Measurements from ENCODE around the gene EAPP.

DNA sequence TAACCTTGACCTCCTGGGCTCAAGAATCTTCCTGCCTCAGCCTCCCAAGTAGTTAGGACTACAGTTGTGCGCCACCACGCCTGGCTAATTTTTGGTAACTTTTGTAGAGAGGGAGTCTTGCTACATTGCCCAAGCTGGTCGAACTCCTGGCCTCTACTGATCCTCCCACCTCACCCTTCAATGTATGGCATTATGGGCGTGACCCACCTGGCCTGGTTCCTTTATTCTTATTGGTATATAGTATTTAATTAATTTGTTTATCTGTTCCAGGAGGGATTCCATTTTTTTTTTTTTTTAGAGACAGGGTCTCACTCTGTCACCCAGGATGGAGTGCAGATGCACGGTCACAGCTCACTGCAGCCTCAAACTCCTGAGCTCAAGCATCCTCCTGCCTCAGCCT, 40.9 kb upstream of the EAPP start:
- TF ChIP-seq, protein P1, sequence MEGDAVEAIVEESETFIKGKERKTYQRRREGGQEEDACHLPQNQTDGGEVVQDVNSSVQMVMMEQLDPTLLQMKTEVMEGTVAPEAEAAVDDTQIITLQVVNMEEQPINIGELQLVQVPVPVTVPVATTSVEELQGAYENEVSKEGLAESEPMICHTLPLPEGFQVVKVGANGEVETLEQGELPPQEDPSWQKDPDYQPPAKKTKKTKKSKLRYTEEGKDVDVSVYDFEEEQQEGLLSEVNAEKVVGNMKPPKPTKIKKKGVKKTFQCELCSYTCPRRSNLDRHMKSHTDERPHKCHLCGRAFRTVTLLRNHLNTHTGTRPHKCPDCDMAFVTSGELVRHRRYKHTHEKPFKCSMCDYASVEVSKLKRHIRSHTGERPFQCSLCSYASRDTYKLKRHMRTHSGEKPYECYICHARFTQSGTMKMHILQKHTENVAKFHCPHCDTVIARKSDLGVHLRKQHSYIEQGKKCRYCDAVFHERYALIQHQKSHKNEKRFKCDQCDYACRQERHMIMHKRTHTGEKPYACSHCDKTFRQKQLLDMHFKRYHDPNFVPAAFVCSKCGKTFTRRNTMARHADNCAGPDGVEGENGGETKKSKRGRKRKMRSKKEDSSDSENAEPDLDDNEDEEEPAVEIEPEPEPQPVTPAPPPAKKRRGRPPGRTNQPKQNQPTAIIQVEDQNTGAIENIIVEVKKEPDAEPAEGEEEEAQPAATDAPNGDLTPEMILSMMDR (tag by site-specific recombination; IDR thresholded peaks at IDR 0.05): no peak
- TF ChIP-seq ZNF132 (tag by site-specific recombination; IDR thresholded peaks at IDR 0.05; ENCODE audit: borderline replicate concordance) (no peak), HOXD13 (CRISPR knock-in tag; IDR thresholded peaks at IDR 0.05; ENCODE audit: borderline replicate concordance) (no peak), ZNF24 (tag by site-specific recombination; IDR thresholded peaks at IDR 0.05) (no peak), ZBTB1 (tag by site-specific recombination; IDR thresholded peaks at IDR 0.05) (no peak), OVOL3 (tag by site-specific recombination; IDR thresholded peaks at IDR 0.05) (no peak), TCF7L2 (IDR thresholded peaks at IDR 0.05; ENCODE audit: borderline replicate concordance, low read depth, low read length) (no peak), ZNF23 (tag by site-specific recombination; IDR thresholded peaks at IDR 0.05; ENCODE audit: borderline replicate concordance) (no peak)
- TF ChIP-seq, protein P2, sequence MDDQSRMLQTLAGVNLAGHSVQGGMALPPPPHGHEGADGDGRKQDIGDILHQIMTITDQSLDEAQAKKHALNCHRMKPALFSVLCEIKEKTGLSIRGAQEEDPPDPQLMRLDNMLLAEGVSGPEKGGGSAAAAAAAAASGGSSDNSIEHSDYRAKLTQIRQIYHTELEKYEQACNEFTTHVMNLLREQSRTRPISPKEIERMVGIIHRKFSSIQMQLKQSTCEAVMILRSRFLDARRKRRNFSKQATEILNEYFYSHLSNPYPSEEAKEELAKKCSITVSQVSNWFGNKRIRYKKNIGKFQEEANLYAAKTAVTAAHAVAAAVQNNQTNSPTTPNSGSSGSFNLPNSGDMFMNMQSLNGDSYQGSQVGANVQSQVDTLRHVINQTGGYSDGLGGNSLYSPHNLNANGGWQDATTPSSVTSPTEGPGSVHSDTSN (CRISPR knock-in tag; IDR thresholded peaks at IDR 0.05): no peak
- TF ChIP-seq, protein P3, sequence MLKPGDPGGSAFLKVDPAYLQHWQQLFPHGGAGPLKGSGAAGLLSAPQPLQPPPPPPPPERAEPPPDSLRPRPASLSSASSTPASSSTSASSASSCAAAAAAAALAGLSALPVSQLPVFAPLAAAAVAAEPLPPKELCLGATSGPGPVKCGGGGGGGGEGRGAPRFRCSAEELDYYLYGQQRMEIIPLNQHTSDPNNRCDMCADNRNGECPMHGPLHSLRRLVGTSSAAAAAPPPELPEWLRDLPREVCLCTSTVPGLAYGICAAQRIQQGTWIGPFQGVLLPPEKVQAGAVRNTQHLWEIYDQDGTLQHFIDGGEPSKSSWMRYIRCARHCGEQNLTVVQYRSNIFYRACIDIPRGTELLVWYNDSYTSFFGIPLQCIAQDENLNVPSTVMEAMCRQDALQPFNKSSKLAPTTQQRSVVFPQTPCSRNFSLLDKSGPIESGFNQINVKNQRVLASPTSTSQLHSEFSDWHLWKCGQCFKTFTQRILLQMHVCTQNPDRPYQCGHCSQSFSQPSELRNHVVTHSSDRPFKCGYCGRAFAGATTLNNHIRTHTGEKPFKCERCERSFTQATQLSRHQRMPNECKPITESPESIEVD (tag by site-specific recombination; IDR thresholded peaks at IDR 0.05): no peak
- TF ChIP-seq, protein P4, sequence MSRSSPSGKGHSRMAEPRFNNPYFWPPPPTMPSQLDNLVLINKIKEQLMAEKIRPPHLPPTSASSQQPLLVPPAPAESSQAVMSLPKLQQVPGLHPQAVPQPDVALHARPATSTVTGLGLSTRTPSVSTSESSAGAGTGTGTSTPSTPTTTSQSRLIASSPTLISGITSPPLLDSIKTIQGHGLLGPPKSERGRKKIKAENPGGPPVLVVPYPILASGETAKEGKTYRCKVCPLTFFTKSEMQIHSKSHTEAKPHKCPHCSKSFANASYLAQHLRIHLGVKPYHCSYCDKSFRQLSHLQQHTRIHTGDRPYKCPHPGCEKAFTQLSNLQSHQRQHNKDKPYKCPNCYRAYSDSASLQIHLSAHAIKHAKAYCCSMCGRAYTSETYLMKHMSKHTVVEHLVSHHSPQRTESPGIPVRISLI (tag by site-specific recombination; IDR thresholded peaks at IDR 0.05): no peak
- TF ChIP-seq, protein P5, sequence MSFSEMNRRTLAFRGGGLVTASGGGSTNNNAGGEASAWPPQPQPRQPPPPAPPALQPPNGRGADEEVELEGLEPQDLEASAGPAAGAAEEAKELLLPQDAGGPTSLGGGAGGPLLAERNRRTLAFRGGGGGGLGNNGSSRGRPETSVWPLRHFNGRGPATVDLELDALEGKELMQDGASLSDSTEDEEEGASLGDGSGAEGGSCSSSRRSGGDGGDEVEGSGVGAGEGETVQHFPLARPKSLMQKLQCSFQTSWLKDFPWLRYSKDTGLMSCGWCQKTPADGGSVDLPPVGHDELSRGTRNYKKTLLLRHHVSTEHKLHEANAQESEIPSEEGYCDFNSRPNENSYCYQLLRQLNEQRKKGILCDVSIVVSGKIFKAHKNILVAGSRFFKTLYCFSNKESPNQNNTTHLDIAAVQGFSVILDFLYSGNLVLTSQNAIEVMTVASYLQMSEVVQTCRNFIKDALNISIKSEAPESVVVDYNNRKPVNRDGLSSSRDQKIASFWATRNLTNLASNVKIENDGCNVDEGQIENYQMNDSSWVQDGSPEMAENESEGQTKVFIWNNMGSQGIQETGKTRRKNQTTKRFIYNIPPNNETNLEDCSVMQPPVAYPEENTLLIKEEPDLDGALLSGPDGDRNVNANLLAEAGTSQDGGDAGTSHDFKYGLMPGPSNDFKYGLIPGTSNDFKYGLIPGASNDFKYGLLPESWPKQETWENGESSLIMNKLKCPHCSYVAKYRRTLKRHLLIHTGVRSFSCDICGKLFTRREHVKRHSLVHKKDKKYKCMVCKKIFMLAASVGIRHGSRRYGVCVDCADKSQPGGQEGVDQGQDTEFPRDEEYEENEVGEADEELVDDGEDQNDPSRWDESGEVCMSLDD (tag by site-specific recombination; IDR thresholded peaks at IDR 0.05): no peak
- TF ChIP-seq, protein P6, sequence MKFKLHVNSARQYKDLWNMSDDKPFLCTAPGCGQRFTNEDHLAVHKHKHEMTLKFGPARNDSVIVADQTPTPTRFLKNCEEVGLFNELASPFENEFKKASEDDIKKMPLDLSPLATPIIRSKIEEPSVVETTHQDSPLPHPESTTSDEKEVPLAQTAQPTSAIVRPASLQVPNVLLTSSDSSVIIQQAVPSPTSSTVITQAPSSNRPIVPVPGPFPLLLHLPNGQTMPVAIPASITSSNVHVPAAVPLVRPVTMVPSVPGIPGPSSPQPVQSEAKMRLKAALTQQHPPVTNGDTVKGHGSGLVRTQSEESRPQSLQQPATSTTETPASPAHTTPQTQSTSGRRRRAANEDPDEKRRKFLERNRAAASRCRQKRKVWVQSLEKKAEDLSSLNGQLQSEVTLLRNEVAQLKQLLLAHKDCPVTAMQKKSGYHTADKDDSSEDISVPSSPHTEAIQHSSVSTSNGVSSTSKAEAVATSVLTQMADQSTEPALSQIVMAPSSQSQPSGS (tag by site-specific recombination; IDR thresholded peaks at IDR 0.05; ENCODE audit: low read depth): no peak
- TF ChIP-seq, protein P7, sequence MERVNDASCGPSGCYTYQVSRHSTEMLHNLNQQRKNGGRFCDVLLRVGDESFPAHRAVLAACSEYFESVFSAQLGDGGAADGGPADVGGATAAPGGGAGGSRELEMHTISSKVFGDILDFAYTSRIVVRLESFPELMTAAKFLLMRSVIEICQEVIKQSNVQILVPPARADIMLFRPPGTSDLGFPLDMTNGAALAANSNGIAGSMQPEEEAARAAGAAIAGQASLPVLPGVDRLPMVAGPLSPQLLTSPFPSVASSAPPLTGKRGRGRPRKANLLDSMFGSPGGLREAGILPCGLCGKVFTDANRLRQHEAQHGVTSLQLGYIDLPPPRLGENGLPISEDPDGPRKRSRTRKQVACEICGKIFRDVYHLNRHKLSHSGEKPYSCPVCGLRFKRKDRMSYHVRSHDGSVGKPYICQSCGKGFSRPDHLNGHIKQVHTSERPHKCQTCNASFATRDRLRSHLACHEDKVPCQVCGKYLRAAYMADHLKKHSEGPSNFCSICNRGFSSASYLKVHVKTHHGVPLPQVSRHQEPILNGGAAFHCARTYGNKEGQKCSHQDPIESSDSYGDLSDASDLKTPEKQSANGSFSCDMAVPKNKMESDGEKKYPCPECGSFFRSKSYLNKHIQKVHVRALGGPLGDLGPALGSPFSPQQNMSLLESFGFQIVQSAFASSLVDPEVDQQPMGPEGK (tag by site-specific recombination; IDR thresholded peaks at IDR 0.05): no peak

Data from HEK293 (cell line).